NB4 (cell line): ENCODE measurements around the gene SMYD1.

Experiments used
- CTCF ChIP-seq: IDR thresholded peaks from one replicate; pipeline ENCODE4 v1.5.1; 2012; ENCODE audit warnings: low read depth, low read length
- MAX ChIP-seq: IDR thresholded peaks from 2 replicates; pipeline ENCODE4 v1.6.1; 2011; ENCODE audit warnings: low read depth, low read length
- POLR2A ChIP-seq: IDR thresholded peaks from 2 replicates; pipeline ENCODE4 v1.6.1; 2011; ENCODE audit warnings: mild to moderate bottlenecking; ENCODE audit not compliant: insufficient read length; ENCODE audit errors: extremely low read depth

GRCh38 chr2:88024509-88024908 is 43.1 kb upstream of the SMYD1 start:
- TF ChIP-seq POLR2A (no peak), CTCF (no peak), MAX (no peak)
